Measurements from ENCODE around the gene SYT1.

The SYT1 gene

DNA sequence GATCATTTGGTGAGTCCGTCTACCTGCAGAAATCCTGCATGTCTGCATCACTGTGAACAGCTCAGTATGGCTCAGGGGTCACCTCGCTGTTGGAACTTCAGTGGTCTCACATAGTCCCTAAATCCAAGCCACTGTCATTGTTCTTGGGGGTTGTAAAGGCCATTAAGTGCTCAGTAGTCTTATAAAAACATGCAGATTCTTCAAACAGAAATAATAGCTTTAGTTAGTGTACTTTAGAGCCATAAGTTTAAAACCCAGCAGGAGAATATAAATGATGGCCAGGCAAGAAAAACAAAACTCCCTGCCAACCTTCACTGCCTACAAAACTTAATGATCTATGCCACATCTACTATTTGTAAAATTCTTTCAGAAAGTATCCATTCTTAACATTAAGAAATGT lies 396.3 kb downstream of the SYT1 start:
- no peak for DNase-seq (ENCODE audit: low read depth)
- H3K4me3 ChIP-seq (ENCODE audit: control insufficient read depth, low read depth, low read length): no peak overlapping the region
- TF ChIP-seq, protein P1, sequence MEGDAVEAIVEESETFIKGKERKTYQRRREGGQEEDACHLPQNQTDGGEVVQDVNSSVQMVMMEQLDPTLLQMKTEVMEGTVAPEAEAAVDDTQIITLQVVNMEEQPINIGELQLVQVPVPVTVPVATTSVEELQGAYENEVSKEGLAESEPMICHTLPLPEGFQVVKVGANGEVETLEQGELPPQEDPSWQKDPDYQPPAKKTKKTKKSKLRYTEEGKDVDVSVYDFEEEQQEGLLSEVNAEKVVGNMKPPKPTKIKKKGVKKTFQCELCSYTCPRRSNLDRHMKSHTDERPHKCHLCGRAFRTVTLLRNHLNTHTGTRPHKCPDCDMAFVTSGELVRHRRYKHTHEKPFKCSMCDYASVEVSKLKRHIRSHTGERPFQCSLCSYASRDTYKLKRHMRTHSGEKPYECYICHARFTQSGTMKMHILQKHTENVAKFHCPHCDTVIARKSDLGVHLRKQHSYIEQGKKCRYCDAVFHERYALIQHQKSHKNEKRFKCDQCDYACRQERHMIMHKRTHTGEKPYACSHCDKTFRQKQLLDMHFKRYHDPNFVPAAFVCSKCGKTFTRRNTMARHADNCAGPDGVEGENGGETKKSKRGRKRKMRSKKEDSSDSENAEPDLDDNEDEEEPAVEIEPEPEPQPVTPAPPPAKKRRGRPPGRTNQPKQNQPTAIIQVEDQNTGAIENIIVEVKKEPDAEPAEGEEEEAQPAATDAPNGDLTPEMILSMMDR (conservative IDR thresholded peaks at IDR 0.05; ENCODE audit: control insufficient read depth, insufficient read depth, low read depth, low read length): no peak

DNA sequence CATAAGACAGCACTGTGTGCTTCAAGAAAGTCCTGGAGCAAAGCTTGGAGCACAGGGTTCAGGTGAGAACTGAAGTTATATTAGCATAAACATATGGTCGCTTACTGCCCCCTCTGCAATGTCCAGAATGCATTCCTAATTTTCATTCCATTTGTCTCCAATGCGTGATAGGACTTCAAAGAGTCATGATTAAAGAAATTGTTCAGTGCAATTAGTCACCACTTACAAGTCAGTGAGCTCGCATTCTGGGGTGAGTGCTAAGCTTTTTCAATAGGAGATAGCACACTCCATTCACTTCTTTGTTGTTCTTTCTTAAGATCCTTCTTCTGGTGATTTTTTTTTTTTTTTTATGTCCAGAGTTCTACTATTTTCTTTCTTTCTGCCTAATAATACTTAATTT lies 398.4 kb downstream of the SYT1 start:
- no peak overlapping the region for H3K4me3 ChIP-seq (ENCODE audit: control insufficient read depth, low read depth, low read length)
- TF ChIP-seq, protein P1 (conservative IDR thresholded peaks at IDR 0.05; ENCODE audit: control insufficient read depth, insufficient read depth, low read depth, low read length): no peak
- DNase-seq (ENCODE audit: low read depth): no peak

DNA sequence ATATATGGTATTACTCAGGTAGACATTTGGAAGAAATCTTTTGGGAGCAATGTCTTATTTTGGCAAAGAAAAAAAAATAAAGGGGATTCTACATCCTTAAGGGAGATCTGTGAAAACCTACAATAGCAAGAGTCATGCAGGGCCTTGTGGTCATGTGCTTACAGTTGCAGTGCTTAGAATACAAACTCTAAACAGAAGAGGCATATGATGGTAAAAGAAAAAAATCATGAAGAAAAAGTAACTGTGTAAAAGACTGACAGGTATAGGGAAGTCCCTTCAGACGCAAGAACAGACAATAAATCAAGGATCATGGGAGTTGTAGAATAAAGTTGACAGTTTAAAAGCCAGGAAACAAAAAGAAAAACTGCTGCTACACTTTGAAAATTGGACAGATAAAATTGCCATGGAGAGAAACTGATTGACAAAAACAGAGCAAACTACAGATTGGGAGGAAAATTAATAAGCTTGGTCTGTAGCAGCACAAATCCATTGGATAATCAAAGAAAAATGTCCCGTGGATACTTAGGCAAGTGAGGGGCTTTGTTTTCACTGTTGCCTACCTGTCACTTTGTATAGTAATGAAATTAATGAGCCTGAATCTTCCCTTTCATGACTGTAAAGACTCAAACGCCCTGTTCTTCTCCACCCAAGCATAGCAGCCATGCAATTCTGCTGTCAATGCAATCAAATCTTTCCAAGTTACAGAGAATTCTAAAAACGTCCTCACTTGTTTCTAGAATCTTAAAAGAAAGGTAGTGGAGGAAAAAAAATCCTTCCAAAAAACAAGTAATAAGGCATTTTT lies 402.0 kb downstream of the SYT1 start:
- TF ChIP-seq, protein P1 (conservative IDR thresholded peaks at IDR 0.05; ENCODE audit: control insufficient read depth, insufficient read depth, low read depth, low read length): no peak
- no peak for DNase-seq (ENCODE audit: low read depth)
- no peak overlapping the region for H3K4me3 ChIP-seq (ENCODE audit: control insufficient read depth, low read depth, low read length)

DNA sequence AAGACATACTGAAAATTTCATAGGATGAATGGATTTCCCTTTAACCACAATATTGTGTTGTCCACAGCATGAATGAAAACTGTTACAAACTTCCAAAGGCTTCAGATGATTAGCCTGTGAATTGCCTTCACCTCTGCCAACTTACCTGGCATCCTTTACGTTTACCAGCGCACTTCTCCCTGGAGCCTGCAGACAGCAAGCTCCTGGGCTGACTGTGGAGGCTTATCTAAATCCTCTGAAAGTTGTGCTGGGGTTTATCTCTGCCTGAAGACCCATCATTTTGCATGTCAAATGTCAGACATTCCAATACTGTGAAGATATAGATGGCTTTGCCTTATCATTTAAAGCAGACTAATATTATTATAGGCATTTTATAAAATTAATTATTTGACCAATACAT lies 403.0 kb downstream of the SYT1 start:
- TF ChIP-seq, protein P1 (conservative IDR thresholded peaks at IDR 0.05; ENCODE audit: control insufficient read depth, insufficient read depth, low read depth, low read length): no peak

DNA sequence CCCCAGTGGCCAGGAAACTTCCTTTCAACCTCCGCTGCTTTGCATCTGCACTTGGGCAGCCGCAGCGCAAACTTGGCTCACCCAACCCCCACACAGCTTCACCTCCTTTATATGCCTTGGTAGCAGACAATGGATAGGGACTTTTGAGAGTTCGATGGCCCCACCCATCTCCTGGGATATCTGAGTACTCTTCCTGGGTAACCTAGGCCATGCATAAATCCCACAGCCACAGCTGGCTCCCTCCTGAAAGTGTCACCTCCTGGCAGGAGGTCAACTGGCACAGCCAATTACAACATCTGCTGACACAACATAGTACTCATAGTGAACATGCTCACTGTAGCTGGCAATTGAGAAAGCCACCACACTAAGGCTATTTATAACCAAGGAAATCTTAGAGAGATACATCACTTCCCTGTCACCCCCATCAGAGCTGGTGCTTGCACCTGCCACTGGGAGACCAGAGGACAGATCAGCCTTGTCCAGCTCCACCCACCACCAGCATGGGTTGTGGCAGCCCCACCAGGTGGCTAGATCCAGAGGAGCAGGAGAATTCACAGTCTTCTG lies 410.0 kb downstream of the SYT1 start:
- TF ChIP-seq, protein P1 (conservative IDR thresholded peaks at IDR 0.05; ENCODE audit: control insufficient read depth, insufficient read depth, low read depth, low read length): no peak
- peak; percentile 28 for DNase-seq (ENCODE audit: low read depth)
- H3K4me3 ChIP-seq (ENCODE audit: control insufficient read depth, low read depth, low read length): no peak overlapping the region

More for the DNA sequence above, 403.0 kb downstream of the SYT1 start:
- DNase-seq (ENCODE audit: low read depth): no peak
- no peak overlapping the region for H3K4me3 ChIP-seq (ENCODE audit: control insufficient read depth, low read depth, low read length)

DNA sequence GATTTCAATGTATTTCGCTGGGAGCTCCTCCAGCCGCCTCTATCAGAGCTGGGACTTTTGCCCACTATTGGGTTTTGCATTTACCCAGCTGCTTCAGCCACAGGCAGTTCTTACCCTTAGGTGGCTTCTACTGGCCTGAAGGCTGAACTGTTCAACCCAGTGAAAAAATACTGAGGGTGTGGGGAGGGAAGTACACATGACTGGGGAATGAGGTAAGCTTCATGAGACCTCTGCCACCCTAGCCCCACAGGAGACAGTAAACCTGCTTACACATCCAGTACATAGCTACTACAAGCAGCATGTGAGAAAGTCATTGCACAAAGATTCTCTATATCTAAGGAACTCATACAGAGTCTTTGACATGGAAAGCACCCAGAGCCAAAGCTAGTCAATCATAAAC lies 411.1 kb downstream of the SYT1 start:
- H3K4me3 ChIP-seq (ENCODE audit: control insufficient read depth, low read depth, low read length): no peak overlapping the region
- TF ChIP-seq, protein P1 (conservative IDR thresholded peaks at IDR 0.05; ENCODE audit: control insufficient read depth, insufficient read depth, low read depth, low read length): no peak
- DNase-seq (ENCODE audit: low read depth): no peak
